GM12878 (cell line): ENCODE results near the gene THBS3. TPM values are rescaled to one million over a fixed set of nuclear protein-coding genes. Genes with fewer than 3 reads are reported as not detected.

Source experiments
- ATAC-seq: fragments of 200-7000 bp; cut with Tn5 transposase; 3 replicates; pipeline ENCODE4 v1.9.1; 2020; ENCODE audit warnings: mild to moderate bottlenecking, moderate library complexity
- BruUV-seq: library from RNA; stranded (reverse); fragments of 400-500 nt; replicated peaks from 2 replicates; lab custom pipeline; 2021; lab: Mats Ljungman, UMichigan
- CTCF ChIA-PET: fragments of 300-600 bp; sonication (Branson Sonifier 250); formaldehyde crosslinking; extraction: SDS; loops from one replicate; lab custom pipeline; 2021; ENCODE audit warnings: inconsistent platforms; lab: Yijun Ruan, JAX
- POLR2A ChIA-PET: fragments of 350-600 bp; formaldehyde crosslinking; extraction: SDS; loops from one replicate; lab custom pipeline; 2021; ENCODE audit warnings: inconsistent platforms; lab: Charles Lee
- RAD21 ChIA-PET: fragments of 300-600 bp; sonication (Branson Sonifier 250); formaldehyde crosslinking; loops from one replicate; lab custom pipeline; 2023; ENCODE audit warnings: antibody characterized with exemption; ENCODE audit not compliant: unreplicated experiment; lab: Charles Lee
- SMC1A ChIA-PET: fragments of 300-600 bp; sonication (Branson Sonifier 250); formaldehyde crosslinking; loops from one replicate; lab custom pipeline; 2023; ENCODE audit not compliant: unreplicated experiment, uncharacterized antibody; lab: Charles Lee
- DNase-seq: peaks from one replicate; pipeline ENCODE4 v3.0.0-alpha.2; 2011; ENCODE audit warnings: low read depth, low spot score
- FAIRE-seq: peaks from 3 replicates; lab custom pipeline; 2011; peaks lifted over from hg19 to GRCh38; lab: Jason Lieb, UNC
- H2AFZ ChIP-seq: 2 replicates; pipeline ENCODE4 v1.6.0; 2011; ENCODE audit warnings: low read depth, low read length, control low read depth; ENCODE audit not compliant: control insufficient read depth
- H3K27ac ChIP-seq: 2 replicates; pipeline ENCODE4 v1.5.1; 2011; ENCODE audit warnings: control low read depth; ENCODE audit not compliant: control insufficient read depth, insufficient read depth
- H3K27me3 ChIP-seq, 2 experiments: replicated peaks in 1 of 2; 2 replicates each; pipeline versions ENCODE4 v1.6.0 to v1.6.1; 2011; ENCODE audit warnings: low read length in 1 of 2; ENCODE audit not compliant: control insufficient read depth in 2 of 2, insufficient read depth in 2 of 2
- H3K36me3 ChIP-seq, 2 experiments: 2 replicates each; pipeline ENCODE4 v1.5.1; 2011; ENCODE audit warnings: low read length in 1 of 2; ENCODE audit not compliant: control insufficient read depth in 2 of 2, insufficient read depth in 2 of 2
- H3K4me1 ChIP-seq: 2 replicates; pipeline ENCODE4 v1.6.1; 2011; ENCODE audit warnings: mild to moderate bottlenecking, low read length, moderate library complexity, mixed read lengths; ENCODE audit not compliant: control insufficient read depth, insufficient read depth
- H3K4me2 ChIP-seq: 2 replicates; pipeline ENCODE4 v1.6.0; 2011; ENCODE audit warnings: control low read depth; ENCODE audit not compliant: control insufficient read depth, insufficient read depth
- H3K4me3 ChIP-seq: fragments of 200-600 bp; sonication (generic); 2 replicates; pipeline ENCODE4 v1.5.1; 2016
- H3K79me2 ChIP-seq: 2 replicates; pipeline ENCODE4 v1.6.0; 2011; ENCODE audit warnings: low read length; ENCODE audit not compliant: control insufficient read depth, insufficient read depth
- H3K9ac ChIP-seq: 2 replicates; pipeline ENCODE4 v1.8.0; 2011; ENCODE audit warnings: low read length, control low read depth, mixed read lengths; ENCODE audit not compliant: control insufficient read depth, insufficient read depth
- H3K9me3 ChIP-seq: replicated peaks from 3 replicates; pipeline ENCODE4 v1.5.1; 2011; ENCODE audit warnings: mild to moderate bottlenecking, low read length; ENCODE audit not compliant: control insufficient read depth, insufficient read depth
- H4K20me1 ChIP-seq: 2 replicates; pipeline ENCODE4 v1.6.0; 2011; ENCODE audit not compliant: control insufficient read depth, insufficient read depth
- FOS ChIP-seq: IDR thresholded peaks from 3 replicates; pipeline ENCODE4 v1.6.1; 2011; ENCODE audit warnings: borderline replicate concordance; ENCODE audit not compliant: insufficient read length; ENCODE audit errors: extremely low read depth
- GABPA ChIP-seq: IDR thresholded peaks from 2 replicates; pipeline ENCODE4 v1.6.1; 2014; ENCODE audit warnings: antibody characterized with exemption, low read depth, mild to moderate bottlenecking, inconsistent platforms
- JUNB ChIP-seq: IDR thresholded peaks from 2 replicates; pipeline ENCODE4 v1.6.1; 2016; ENCODE audit warnings: antibody characterized with exemption, mild to moderate bottlenecking
- MTA3 ChIP-seq: IDR thresholded peaks from 2 replicates; pipeline ENCODE4 v1.6.1; 2012; ENCODE audit warnings: low read length, inconsistent platforms, borderline replicate concordance
- NKRF ChIP-seq: fragments of 450-650 bp; conservative IDR thresholded peaks from 2 replicates; pipeline ENCODE4 v1.6.1; 2017; ENCODE audit warnings: mild to moderate bottlenecking, moderate library complexity
- NR2C1 ChIP-seq: fragments of 450-650 bp; IDR thresholded peaks from 2 replicates; pipeline ENCODE4 v1.6.1; 2017; ENCODE audit warnings: antibody characterized with exemption, mild to moderate bottlenecking, moderate library complexity
- ZNF24 ChIP-seq: fragments of 450-650 bp; IDR thresholded peaks from 2 replicates; pipeline ENCODE4 v1.6.1; 2017; ENCODE audit warnings: antibody characterized with exemption, mild to moderate bottlenecking
- ZNF592 ChIP-seq: fragments of 450-650 bp; IDR thresholded peaks from 2 replicates; pipeline ENCODE4 v1.6.1; 2017; ENCODE audit warnings: mild to moderate bottlenecking, moderate library complexity
- WGBS: methylation state at CpG from one replicate; pipeline ENCODE4 v1.1.6; 2016; ENCODE audit warnings: low lambda C conversion rate; ENCODE audit not compliant: insufficient replicate concordance, insufficient coverage; ENCODE audit errors: missing lambda C conversion rate; 5-methylcytosine and 5-hydroxymethylcytosine counted together
- in situ Hi-C: fragments of 300-500 bp; cut with MboI; formaldehyde crosslinking; loops from 9 replicates; pipeline ENCODE4 v1.14.3; 2018; ENCODE audit warnings: mixed read lengths
- intact Hi-C: fragments of 100-400 bp; cut with micrococcal nuclease; formaldehyde crosslinking; loops from one replicate; pipeline ENCODE4 v1.14.2; 2022; ENCODE audit not compliant: unreplicated experiment
- polyA plus RNA-seq, 11 experiments: library from polyadenylated mRNA; depleted of rRNA in 4 of 11; unstranded in 6 of 11; stranded (reverse) in 5 of 11; fragments of >200 nt; fragmentation: Nextera tagmentation in 4 of 11; fragmentation: Illumina TruSeq in 1 of 11; extraction: Ambion mirVana in 4 of 11; extraction: Trizol in 1 of 11; gene quantifications; 1 replicate in 1 of 11; 2 replicates in 10 of 11; pipeline versions ENCODE4 v1.2.1 to v1.2.3, GENCODE V29; 2011 to 2016; ENCODE audit warnings: inconsistent platforms in 2 of 11, missing spikeins in 2 of 11, low read depth in 1 of 11
- total RNA-seq, 4 experiments: library from RNA; depleted of rRNA in 3 of 4; stranded (reverse); fragments of >200 nt in 3 of 4; fragmentation: Illumina TruSeq in 1 of 4; extraction: Trizol in 1 of 4; gene quantifications; 2 replicates each; pipeline versions ENCODE4 v1.2.1 to v1.2.3, GENCODE V29; 2013 to 2021

THBS3 gene
- total and polyA plus RNA-seq, 10 of the 15 experiments (the other 5 are each of a cell fraction or from before 2014, with no cell fraction given), result 0.66 to 3.6 (median 2.0) TPM

- 48% methylated on average over 4 of the region's 4 CpGs for WGBS
- TF ChIP-seq NR2C1, result no peak
- no peak for TF ChIP-seq MTA3
- TF ChIP-seq JUNB, result no peak
- no peak for TF ChIP-seq ZNF24
- no peak for TF ChIP-seq ZNF592
- no peak for TF ChIP-seq NKRF
- no peak for TF ChIP-seq GABPA
- no peak for TF ChIP-seq FOS
- no peaks in the 10 kb centered on the region for H4K20me1 ChIP-seq
- RAD21 ChIA-PET, result no interaction called here
- no peaks in the 10 kb centered on the region for H3K9me3 ChIP-seq
- POLR2A ChIA-PET, result no interaction called here
- no peak for DNase-seq
- intact Hi-C loops (no loop called here), in situ Hi-C loops (no loop called here)
- SMC1A ChIA-PET, result no interaction called here
- no peaks in the 10 kb centered on the region for H3K79me2 ChIP-seq
- H3K27me3 ChIP-seq, result no peaks in the 10 kb centered on the region; a peak in 1 of 4 replicates
- CTCF ChIA-PET, result no interaction called here
- H3K27ac ChIP-seq, result no peak overlapping the region
- no peak overlapping the region for H2AFZ ChIP-seq
- FAIRE-seq, result no peak
- no peak overlapping the region for H3K4me2 ChIP-seq
- no TSS peak for BruUV-seq
- H3K4me3 ChIP-seq, result no peak overlapping the region
- no peak for ATAC-seq
- no peaks in the 10 kb centered on the region for H3K4me1 ChIP-seq
- H3K9ac ChIP-seq, result no peak overlapping the region
- H3K36me3 ChIP-seq, result no peaks in the 10 kb centered on the region
Measured at GRCh38 chr1:155199792-155200191, 7.9 kb downstream of the THBS3 start.
